Astrocyte (in vitro differentiated cells and primary cell): Measurements from ENCODE around the gene ATP8B4. TPM values are rescaled to one million over a fixed set of nuclear protein-coding genes. Genes with fewer than 3 reads are reported as not detected.

ENCODE experiments used
- DNase-seq: peaks from one replicate; pipeline ENCODE4 v3.0.0-alpha.2; 2010; ENCODE audit warnings: low read depth
- FAIRE-seq: peaks from 2 replicates; lab custom pipeline; 2011; peaks lifted over from hg19 to GRCh38; lab: Jason Lieb, UNC
- H2AFZ ChIP-seq: 2 replicates; pipeline ENCODE4 v1.6.0; 2012; ENCODE audit warnings: low read depth, low read length, inconsistent platforms
- H3K27ac ChIP-seq: 2 replicates; pipeline ENCODE4 v1.5.1; 2011; ENCODE audit warnings: low read depth, low read length, inconsistent platforms
- H3K27me3 ChIP-seq: 2 replicates; pipeline ENCODE4 v1.6.0; 2011; ENCODE audit warnings: low read length, inconsistent platforms; ENCODE audit not compliant: insufficient read depth
- H3K36me3 ChIP-seq: 2 replicates; pipeline ENCODE4 v1.5.1; 2011; ENCODE audit warnings: low read length, inconsistent platforms; ENCODE audit not compliant: insufficient read depth
- H3K4me1 ChIP-seq: 2 replicates; pipeline ENCODE4 v1.5.1; 2011; ENCODE audit warnings: low read length, inconsistent platforms; ENCODE audit not compliant: insufficient read depth
- H3K4me2 ChIP-seq: 2 replicates; pipeline ENCODE4 v1.6.0; 2012; ENCODE audit warnings: low read length, inconsistent platforms
- H3K4me3 ChIP-seq: 2 replicates; pipeline ENCODE4 v1.5.1; 2011; ENCODE audit warnings: low read depth, mild to moderate bottlenecking, low read length, inconsistent platforms; ENCODE audit not compliant: insufficient read depth
- H3K79me2 ChIP-seq: 2 replicates; pipeline ENCODE4 v1.6.0; 2012; ENCODE audit warnings: mild to moderate bottlenecking, low read length, inconsistent platforms; ENCODE audit not compliant: insufficient read depth
- H3K9ac ChIP-seq: 2 replicates; pipeline ENCODE4 v1.6.0; 2012; ENCODE audit warnings: mild to moderate bottlenecking, low read length, inconsistent platforms
- H3K9me3 ChIP-seq: 2 replicates; pipeline ENCODE4 v1.5.1; 2012; ENCODE audit warnings: low read depth, mild to moderate bottlenecking, low read length, inconsistent platforms; ENCODE audit not compliant: insufficient read depth
- H4K20me1 ChIP-seq: 2 replicates; pipeline ENCODE4 v1.6.0; 2012; ENCODE audit warnings: low read length, inconsistent platforms; ENCODE audit not compliant: insufficient read depth
- H3K27ac Mint-ChIP-seq: one replicate; pipeline ENCODE4 v1.8.0; 2021; ENCODE audit warnings: mild to moderate bottlenecking, mixed read lengths; ENCODE audit not compliant: unreplicated experiment
- H3K27me3 Mint-ChIP-seq: one replicate; pipeline ENCODE4 v1.8.0; 2021; ENCODE audit warnings: low read depth, mixed read lengths; ENCODE audit not compliant: unreplicated experiment
- H3K36me3 Mint-ChIP-seq: one replicate; pipeline ENCODE4 v1.8.0; 2021; ENCODE audit warnings: low read depth, mixed read lengths; ENCODE audit not compliant: unreplicated experiment
- H3K4me1 Mint-ChIP-seq: one replicate; pipeline ENCODE4 v1.8.0; 2021; ENCODE audit warnings: low read depth, mixed read lengths; ENCODE audit not compliant: unreplicated experiment
- H3K4me3 Mint-ChIP-seq: one replicate; pipeline ENCODE4 v1.8.0; 2021; ENCODE audit warnings: mild to moderate bottlenecking, moderate library complexity, mixed read lengths; ENCODE audit not compliant: unreplicated experiment
- H3K9me3 Mint-ChIP-seq: one replicate; pipeline ENCODE4 v1.8.0; 2021; ENCODE audit warnings: mild to moderate bottlenecking, mixed read lengths; ENCODE audit not compliant: unreplicated experiment
- EZH2 ChIP-seq: IDR thresholded peaks from 2 replicates; pipeline ENCODE4 v1.6.1; 2012; ENCODE audit warnings: mild to moderate bottlenecking, low read length, inconsistent platforms; ENCODE audit not compliant: insufficient read depth
- total RNA-seq: library from RNA; stranded (reverse); gene quantifications from 2 replicates; pipeline ENCODE4 v1.2.1, GENCODE V29; 2021
- TF ChIP-seq, protein P1 (sequence below): IDR thresholded peaks from 2 replicates; pipeline ENCODE4 v1.5.1; 2011; ENCODE audit warnings: low read depth, mild to moderate bottlenecking, inconsistent platforms, low read length, moderate library complexity; ENCODE audit not compliant: insufficient read depth

Gene ATP8B4
- total RNA-seq, 1 donor from 2014 or later = 0.23 TPM

GRCh38 chr15:49888734-49889133 is 230.3 kb downstream of the ATP8B4 start:
- H3K4me3 ChIP-seq = no peak overlapping the region
- TF ChIP-seq, protein P1, sequence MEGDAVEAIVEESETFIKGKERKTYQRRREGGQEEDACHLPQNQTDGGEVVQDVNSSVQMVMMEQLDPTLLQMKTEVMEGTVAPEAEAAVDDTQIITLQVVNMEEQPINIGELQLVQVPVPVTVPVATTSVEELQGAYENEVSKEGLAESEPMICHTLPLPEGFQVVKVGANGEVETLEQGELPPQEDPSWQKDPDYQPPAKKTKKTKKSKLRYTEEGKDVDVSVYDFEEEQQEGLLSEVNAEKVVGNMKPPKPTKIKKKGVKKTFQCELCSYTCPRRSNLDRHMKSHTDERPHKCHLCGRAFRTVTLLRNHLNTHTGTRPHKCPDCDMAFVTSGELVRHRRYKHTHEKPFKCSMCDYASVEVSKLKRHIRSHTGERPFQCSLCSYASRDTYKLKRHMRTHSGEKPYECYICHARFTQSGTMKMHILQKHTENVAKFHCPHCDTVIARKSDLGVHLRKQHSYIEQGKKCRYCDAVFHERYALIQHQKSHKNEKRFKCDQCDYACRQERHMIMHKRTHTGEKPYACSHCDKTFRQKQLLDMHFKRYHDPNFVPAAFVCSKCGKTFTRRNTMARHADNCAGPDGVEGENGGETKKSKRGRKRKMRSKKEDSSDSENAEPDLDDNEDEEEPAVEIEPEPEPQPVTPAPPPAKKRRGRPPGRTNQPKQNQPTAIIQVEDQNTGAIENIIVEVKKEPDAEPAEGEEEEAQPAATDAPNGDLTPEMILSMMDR = no peak
- TF ChIP-seq EZH2 = no peak
- no peak overlapping the region for H3K4me2 ChIP-seq
- Mint-ChIP-seq H3K4me3 (no peak overlapping the region), H3K27me3 (peaks cover 2% of the 10 kb centered on the region), H3K9me3 (peaks cover 4% of the 10 kb centered on the region), H3K36me3 (no peaks in the 10 kb centered on the region), H3K27ac (no peak overlapping the region), H3K4me1 (no peaks in the 10 kb centered on the region)
- no peaks in the 10 kb centered on the region for H3K27me3 ChIP-seq
- no peaks in the 10 kb centered on the region for H3K9me3 ChIP-seq
- H3K27ac ChIP-seq = no peak overlapping the region
- H2AFZ ChIP-seq = no peak overlapping the region
- no peaks in the 10 kb centered on the region for H3K36me3 ChIP-seq
- H3K4me1 ChIP-seq = no peaks in the 10 kb centered on the region
- no peak for DNase-seq
- H3K79me2 ChIP-seq = no peaks in the 10 kb centered on the region
- no peaks in the 10 kb centered on the region for H4K20me1 ChIP-seq
- no peak for FAIRE-seq
- no peak overlapping the region for H3K9ac ChIP-seq

GRCh38 chr15:49888323-49888693 is 230.7 kb downstream of the ATP8B4 start:
- FAIRE-seq = no peak
- H3K4me3 ChIP-seq = no peak overlapping the region
- Mint-ChIP-seq H3K36me3 (no peaks in the 10 kb centered on the region), H3K27me3 (peaks cover 2% of the 10 kb centered on the region), H3K9me3 (peaks cover 4% of the 10 kb centered on the region), H3K4me3 (no peak overlapping the region), H3K27ac (no peak overlapping the region), H3K4me1 (no peaks in the 10 kb centered on the region)
- H3K4me2 ChIP-seq = no peak overlapping the region
- H3K79me2 ChIP-seq = no peaks in the 10 kb centered on the region
- no peaks in the 10 kb centered on the region for H4K20me1 ChIP-seq
- no peak for DNase-seq
- H3K27me3 ChIP-seq = no peaks in the 10 kb centered on the region
- no peak for TF ChIP-seq EZH2
- TF ChIP-seq, protein P1 = no peak
- no peaks in the 10 kb centered on the region for H3K36me3 ChIP-seq
- H3K27ac ChIP-seq = no peak overlapping the region
- no peak overlapping the region for H3K9ac ChIP-seq
- no peak overlapping the region for H2AFZ ChIP-seq
- H3K4me1 ChIP-seq = no peaks in the 10 kb centered on the region
- H3K9me3 ChIP-seq = no peaks in the 10 kb centered on the region

DNA sequence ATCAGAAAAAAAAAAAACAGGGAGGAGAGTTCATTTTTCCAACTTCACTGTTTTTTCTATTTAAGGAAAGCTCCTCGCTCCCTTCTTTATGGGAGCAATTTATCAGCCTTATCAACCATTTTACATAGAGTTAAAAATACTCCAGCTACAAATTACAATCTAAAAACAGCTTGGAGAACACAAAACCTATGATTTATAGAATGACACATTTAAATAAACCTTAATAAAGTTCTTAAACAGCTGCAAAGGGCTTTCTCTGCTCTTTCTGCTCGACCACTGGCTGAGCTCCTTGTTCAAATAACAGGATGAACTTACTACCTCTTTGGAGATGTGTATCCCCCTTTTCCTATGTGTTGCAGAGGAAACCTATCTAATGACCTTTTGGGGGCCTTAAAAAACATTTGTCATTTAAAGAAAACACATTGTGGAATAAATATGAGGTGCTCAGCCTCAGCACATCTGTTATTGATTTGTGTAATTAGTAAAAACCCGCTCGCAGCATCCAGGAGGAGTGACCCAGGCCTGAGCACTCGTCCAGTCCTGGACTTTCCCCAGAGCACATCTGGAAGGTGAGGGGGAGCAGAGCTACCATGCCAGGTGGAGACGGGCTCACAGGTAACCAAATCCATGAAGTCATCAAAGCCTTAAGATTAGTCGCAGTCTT is 231.2 kb downstream of the ATP8B4 start:
- H3K36me3 ChIP-seq = no peaks in the 10 kb centered on the region
- Mint-ChIP-seq H3K36me3 (no peaks in the 10 kb centered on the region), H3K4me1 (no peaks in the 10 kb centered on the region), H3K4me3 (no peak overlapping the region), H3K27ac (no peak overlapping the region), H3K9me3 (peaks cover 4% of the 10 kb centered on the region), H3K27me3 (peaks cover 2% of the 10 kb centered on the region)
- H3K9ac ChIP-seq = no peak overlapping the region
- FAIRE-seq (no peak), DNase-seq (peak; percentile 19)
- no peak overlapping the region for H3K4me3 ChIP-seq
- H3K4me1 ChIP-seq = no peaks in the 10 kb centered on the region
- no peak overlapping the region for H3K27ac ChIP-seq
- TF ChIP-seq, protein P1 = no peak
- no peak for TF ChIP-seq EZH2
- H3K27me3 ChIP-seq = no peaks in the 10 kb centered on the region
- no peaks in the 10 kb centered on the region for H4K20me1 ChIP-seq
- no peak overlapping the region for H2AFZ ChIP-seq
- H3K79me2 ChIP-seq = no peaks in the 10 kb centered on the region
- no peak overlapping the region for H3K4me2 ChIP-seq
- H3K9me3 ChIP-seq = no peaks in the 10 kb centered on the region
